Gastrocnemius medialis (tissue), 4 donors: ENCODE measurements around the gene ST8SIA2.

Experiments used
- CTCF ChIP-seq, 5 experiments: fragments of 450-650 bp in 3 of 5; fragments of 200-600 bp in 2 of 5; sonication (generic) in 2 of 5; IDR thresholded peaks in 4 of 5; conservative IDR thresholded peaks in 1 of 5; 1 replicate in 4 of 5; 2 replicates in 1 of 5; pipeline ENCODE4 v1.5.1; 2016 to 2019; ENCODE audit warnings: antibody characterized with exemption in 5 of 5, mild to moderate bottlenecking in 3 of 5, moderate library complexity in 3 of 5
- POLR2A ChIP-seq, 2 donors: fragments of 450-650 bp; IDR thresholded peaks; one replicate each; pipeline ENCODE4 v1.6.1; 2017; ENCODE audit warnings: antibody characterized with exemption in 2 of 2, mild to moderate bottlenecking in 2 of 2, moderate library complexity in 2 of 2

DNA sequence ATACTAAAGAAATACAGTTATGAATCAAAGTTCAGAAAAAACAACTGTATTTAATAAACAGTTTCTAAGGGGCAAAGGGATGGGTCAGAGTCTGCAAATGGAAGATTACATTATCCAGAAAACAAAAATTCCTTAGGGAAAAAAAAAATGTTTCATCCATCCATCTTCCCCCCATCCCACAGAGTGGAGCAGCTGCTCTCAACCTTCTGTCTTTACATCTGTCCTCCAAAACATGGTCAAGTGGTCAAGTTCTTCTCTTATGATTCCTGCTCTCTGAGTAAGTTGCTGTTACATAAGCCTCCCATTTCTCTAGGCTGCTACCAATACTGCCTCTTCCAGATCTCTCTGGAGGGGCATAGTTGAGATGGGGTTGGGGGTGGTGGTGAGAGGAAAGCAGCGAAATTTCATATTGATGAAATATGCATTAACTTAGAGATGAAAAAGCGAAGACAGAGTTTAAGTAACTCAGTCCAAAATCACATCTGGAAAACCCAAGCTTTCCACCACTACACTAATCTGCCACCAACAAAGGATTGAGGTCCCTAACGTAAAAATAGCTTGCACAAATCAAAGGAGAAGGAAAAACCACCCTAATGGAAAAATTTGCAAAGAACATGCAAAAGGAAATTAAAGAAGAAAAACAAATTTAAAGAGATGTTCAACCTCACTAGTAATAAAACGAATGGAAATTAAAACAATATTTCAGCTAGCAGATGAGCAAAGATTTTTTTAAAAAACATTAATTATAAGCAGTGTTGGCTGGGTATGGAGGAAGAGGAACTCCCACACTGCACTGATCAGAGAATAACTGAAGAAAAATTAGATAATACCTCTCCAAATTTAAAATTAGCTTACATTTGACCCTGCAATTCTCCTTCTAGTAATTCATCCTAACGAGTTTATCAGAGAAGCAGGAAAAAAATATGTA is 109.5 kb downstream of the ST8SIA2 start:
- TF ChIP-seq CTCF (IDR thresholded peaks at IDR 0.05 in 4 of 5, conservative IDR thresholded peaks at IDR 0.05 in 1 of 5) (no peak), POLR2A (IDR thresholded peaks at IDR 0.05) (no peak)
